HepG2 (cell line): ENCODE results near the gene FRMD4A. TPM values are rescaled to one million over a fixed set of nuclear protein-coding genes. Genes with fewer than 3 reads are reported as not detected.

Experiments
- ARID2 ChIP-seq: sonication (generic); formaldehyde crosslinking; IDR thresholded peaks from 2 replicates; pipeline ENCODE4 v1.8.1; 2022; ENCODE audit warnings: mild to moderate bottlenecking, missing genetic modification reagents, borderline replicate concordance
- HNF4G ChIP-seq, 2 experiments: sonication (generic) in 1 of 2; formaldehyde crosslinking in 1 of 2; IDR thresholded peaks; 2 replicates each; pipeline versions ENCODE4 v1.4.0 to v1.6.1; 2011 to 2020; ENCODE audit warnings: borderline replicate concordance in 2 of 2, low read depth in 2 of 2, mild to moderate bottlenecking in 2 of 2, low read length in 1 of 2, missing genetic modification reagents in 1 of 2, moderate library complexity in 1 of 2
- MAFG ChIP-seq: sonication (generic); formaldehyde crosslinking; IDR thresholded peaks from 2 replicates; pipeline ENCODE4 v1.5.1; 2020; ENCODE audit warnings: mild to moderate bottlenecking, missing genetic modification reagents
- MAFK ChIP-seq, 2 experiments: IDR thresholded peaks in 1 of 2; conservative IDR thresholded peaks in 1 of 2; 2 replicates each; pipeline ENCODE4 v1.6.1; 2011; ENCODE audit warnings: improper control_type of control experiment in 2 of 2, low read length in 2 of 2
- MEF2D ChIP-seq: sonication (generic); formaldehyde crosslinking; IDR thresholded peaks from 2 replicates; pipeline ENCODE4 v1.5.1; 2020; ENCODE audit warnings: mild to moderate bottlenecking, missing genetic modification reagents
- MIXL1 ChIP-seq: IDR thresholded peaks from 2 replicates; pipeline ENCODE4 v1.6.1; 2016
- NR2C2 ChIP-seq: sonication (generic); formaldehyde crosslinking; IDR thresholded peaks from 2 replicates; pipeline ENCODE4 v1.4.0; 2020; ENCODE audit warnings: missing genetic modification reagents, mild to moderate bottlenecking, moderate library complexity, borderline replicate concordance
- RCOR2 ChIP-seq: IDR thresholded peaks from 2 replicates; pipeline ENCODE4 v1.6.1; 2016; ENCODE audit warnings: missing biosample characterization, missing genetic modification reagents
- ZFP90 ChIP-seq: sonication (generic); formaldehyde crosslinking; IDR thresholded peaks from 2 replicates; pipeline ENCODE4 v1.8.0; 2022; ENCODE audit warnings: missing genetic modification reagents, mild to moderate bottlenecking, inconsistent platforms, borderline replicate concordance
- ZMYM3 ChIP-seq: sonication (generic); formaldehyde crosslinking; IDR thresholded peaks from 2 replicates; pipeline ENCODE4 v1.5.1; 2020; ENCODE audit warnings: mild to moderate bottlenecking, missing genetic modification reagents
- ZNF232 ChIP-seq: sonication (generic); formaldehyde crosslinking; IDR thresholded peaks from 2 replicates; pipeline ENCODE4 v1.4.0; 2020; ENCODE audit warnings: missing genetic modification reagents, borderline replicate concordance
- ZNF547 ChIP-seq: sonication (generic); formaldehyde crosslinking; IDR thresholded peaks from 2 replicates; pipeline ENCODE4 v1.5.1; 2020; ENCODE audit warnings: mild to moderate bottlenecking, missing genetic modification reagents
- ZNF713 ChIP-seq: sonication (generic); formaldehyde crosslinking; IDR thresholded peaks from 2 replicates; pipeline ENCODE4 v1.4.0; 2020; ENCODE audit warnings: mild to moderate bottlenecking, missing genetic modification reagents
- polyA plus RNA-seq, 8 experiments: library from polyadenylated mRNA; depleted of rRNA in 3 of 8; stranded (reverse) in 7 of 8; unstranded in 1 of 8; fragments of >200 nt; fragmentation: Illumina TruSeq in 4 of 8; extraction: Trizol in 4 of 8; gene quantifications; 2 replicates each; pipeline versions ENCODE4 v1.2.1 to v1.2.3, GENCODE V29; 2011 to 2016; ENCODE audit warnings: low read depth in 4 of 8, missing spikeins in 1 of 8, mixed read lengths in 1 of 8; ENCODE audit not compliant: insufficient read depth in 1 of 8
- total RNA-seq, 5 experiments: library from RNA; depleted of rRNA; stranded (reverse); fragments of >200 nt; fragmentation: Illumina TruSeq; extraction: Trizol; gene quantifications; 2 replicates each; pipeline ENCODE4 v1.2.3, GENCODE V29; 2016; ENCODE audit warnings: low read depth in 1 of 5
- TF ChIP-seq, protein P1 (sequence below): sonication (generic); formaldehyde crosslinking; IDR thresholded peaks from 2 replicates; pipeline ENCODE4 v1.5.0; 2020; ENCODE audit warnings: mild to moderate bottlenecking, missing genetic modification reagents, borderline replicate concordance
- TF ChIP-seq, protein P2 (sequence below): sonication (generic); formaldehyde crosslinking; IDR thresholded peaks from 2 replicates; pipeline ENCODE4 v1.4.0; 2020; ENCODE audit warnings: missing genetic modification reagents
- TF ChIP-seq, protein P3 (sequence below): sonication (generic); formaldehyde crosslinking; IDR thresholded peaks from 2 replicates; pipeline ENCODE4 v1.9.0; 2021; ENCODE audit warnings: missing genetic modification reagents, borderline replicate concordance

Gene FRMD4A
- total and polyA plus RNA-seq, 2 of the 13 experiments (the other 11 are each of a cell fraction or from before 2014, with no cell fraction given): 0.09 to 0.26 TPM

DNA sequence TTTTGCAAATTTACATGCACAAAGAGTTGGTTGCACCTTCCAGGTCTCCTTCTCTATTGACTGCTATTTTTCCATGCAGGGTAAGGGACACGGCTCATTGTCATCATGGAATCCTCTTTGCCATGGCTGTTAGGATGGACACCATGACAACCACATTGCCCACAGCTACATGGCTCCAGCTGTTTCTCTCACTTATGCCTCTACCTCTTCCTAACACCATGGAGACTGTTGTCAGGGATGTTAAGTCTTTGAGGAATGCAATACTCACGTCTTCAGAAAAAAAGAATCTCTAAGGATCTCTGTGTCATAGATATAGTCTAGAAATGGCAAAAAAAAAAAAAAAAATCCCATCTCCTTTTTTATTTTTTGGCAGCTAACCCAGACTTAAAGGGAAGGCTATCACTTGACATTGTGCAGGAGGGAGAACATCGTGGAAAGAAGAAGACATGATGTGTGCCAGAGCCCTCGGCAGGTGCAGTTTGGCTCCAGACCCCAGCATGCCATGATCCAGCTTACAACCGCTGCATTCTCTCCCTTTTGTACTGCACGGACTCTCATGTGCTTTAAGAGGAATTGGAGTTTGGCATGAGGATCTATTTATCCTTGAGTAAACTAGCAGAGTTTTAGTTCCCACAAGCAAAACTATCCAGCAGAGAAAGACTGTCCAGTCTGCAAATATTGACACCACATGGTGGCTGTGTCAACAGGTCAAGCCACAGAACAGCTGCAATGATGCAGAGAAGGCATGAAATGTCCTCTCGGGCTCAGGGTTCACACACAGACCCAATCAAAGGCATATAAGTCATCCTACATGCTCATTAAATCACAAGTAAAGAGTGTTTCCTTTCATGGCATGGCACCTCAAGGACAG, 70.8 kb downstream of the FRMD4A start (continued):
- TF ChIP-seq, protein P1, sequence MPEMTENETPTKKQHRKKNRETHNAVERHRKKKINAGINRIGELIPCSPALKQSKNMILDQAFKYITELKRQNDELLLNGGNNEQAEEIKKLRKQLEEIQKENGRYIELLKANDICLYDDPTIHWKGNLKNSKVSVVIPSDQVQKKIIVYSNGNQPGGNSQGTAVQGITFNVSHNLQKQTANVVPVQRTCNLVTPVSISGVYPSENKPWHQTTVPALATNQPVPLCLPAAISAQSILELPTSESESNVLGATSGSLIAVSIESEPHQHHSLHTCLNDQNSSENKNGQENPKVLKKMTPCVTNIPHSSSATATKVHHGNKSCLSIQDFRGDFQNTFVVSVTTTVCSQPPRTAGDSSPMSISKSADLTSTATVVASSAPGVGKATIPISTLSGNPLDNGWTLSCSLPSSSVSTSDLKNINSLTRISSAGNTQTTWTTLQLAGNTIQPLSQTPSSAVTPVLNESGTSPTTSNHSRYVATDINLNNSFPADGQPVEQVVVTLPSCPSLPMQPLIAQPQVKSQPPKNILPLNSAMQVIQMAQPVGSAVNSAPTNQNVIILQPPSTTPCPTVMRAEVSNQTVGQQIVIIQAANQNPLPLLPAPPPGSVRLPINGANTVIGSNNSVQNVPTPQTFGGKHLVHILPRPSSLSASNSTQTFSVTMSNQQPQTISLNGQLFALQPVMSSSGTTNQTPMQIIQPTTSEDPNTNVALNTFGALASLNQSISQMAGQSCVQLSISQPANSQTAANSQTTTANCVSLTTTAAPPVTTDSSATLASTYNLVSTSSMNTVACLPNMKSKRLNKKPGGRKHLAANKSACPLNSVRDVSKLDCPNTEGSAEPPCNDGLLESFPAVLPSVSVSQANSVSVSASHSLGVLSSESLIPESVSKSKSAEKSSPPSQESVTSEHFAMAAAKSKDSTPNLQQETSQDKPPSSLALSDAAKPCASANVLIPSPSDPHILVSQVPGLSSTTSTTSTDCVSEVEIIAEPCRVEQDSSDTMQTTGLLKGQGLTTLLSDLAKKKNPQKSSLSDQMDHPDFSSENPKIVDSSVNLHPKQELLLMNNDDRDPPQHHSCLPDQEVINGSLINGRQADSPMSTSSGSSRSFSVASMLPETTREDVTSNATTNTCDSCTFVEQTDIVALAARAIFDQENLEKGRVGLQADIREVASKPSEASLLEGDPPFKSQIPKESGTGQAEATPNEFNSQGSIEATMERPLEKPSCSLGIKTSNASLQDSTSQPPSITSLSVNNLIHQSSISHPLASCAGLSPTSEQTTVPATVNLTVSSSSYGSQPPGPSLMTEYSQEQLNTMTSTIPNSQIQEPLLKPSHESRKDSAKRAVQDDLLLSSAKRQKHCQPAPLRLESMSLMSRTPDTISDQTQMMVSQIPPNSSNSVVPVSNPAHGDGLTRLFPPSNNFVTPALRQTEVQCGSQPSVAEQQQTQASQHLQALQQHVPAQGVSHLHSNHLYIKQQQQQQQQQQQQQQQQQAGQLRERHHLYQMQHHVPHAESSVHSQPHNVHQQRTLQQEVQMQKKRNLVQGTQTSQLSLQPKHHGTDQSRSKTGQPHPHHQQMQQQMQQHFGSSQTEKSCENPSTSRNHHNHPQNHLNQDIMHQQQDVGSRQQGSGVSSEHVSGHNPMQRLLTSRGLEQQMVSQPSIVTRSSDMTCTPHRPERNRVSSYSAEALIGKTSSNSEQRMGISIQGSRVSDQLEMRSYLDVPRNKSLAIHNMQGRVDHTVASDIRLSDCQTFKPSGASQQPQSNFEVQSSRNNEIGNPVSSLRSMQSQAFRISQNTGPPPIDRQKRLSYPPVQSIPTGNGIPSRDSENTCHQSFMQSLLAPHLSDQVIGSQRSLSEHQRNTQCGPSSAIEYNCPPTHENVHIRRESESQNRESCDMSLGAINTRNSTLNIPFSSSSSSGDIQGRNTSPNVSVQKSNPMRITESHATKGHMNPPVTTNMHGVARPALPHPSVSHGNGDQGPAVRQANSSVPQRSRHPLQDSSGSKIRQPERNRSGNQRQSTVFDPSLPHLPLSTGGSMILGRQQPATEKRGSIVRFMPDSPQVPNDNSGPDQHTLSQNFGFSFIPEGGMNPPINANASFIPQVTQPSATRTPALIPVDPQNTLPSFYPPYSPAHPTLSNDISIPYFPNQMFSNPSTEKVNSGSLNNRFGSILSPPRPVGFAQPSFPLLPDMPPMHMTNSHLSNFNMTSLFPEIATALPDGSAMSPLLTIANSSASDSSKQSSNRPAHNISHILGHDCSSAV: no peak
- TF ChIP-seq MEF2D (CRISPR knock-in tag): 0 out of 2 replicates have a peak, but pooled peaks have one; percentile 59
- TF ChIP-seq ZMYM3 (CRISPR knock-in tag): 0 out of 2 replicates have a peak, but pooled peaks have one; percentile 36
- TF ChIP-seq ZNF547 (CRISPR knock-in tag): no peak
- TF ChIP-seq MAFG (CRISPR knock-in tag): no peak
- TF ChIP-seq, protein P2, sequence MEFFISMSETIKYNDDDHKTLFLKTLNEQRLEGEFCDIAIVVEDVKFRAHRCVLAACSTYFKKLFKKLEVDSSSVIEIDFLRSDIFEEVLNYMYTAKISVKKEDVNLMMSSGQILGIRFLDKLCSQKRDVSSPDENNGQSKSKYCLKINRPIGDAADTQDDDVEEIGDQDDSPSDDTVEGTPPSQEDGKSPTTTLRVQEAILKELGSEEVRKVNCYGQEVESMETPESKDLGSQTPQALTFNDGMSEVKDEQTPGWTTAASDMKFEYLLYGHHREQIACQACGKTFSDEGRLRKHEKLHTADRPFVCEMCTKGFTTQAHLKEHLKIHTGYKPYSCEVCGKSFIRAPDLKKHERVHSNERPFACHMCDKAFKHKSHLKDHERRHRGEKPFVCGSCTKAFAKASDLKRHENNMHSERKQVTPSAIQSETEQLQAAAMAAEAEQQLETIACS (CRISPR knock-in tag): no peak
- no peak for TF ChIP-seq ZNF232 (CRISPR knock-in tag)
- TF ChIP-seq MAFK (conservative IDR thresholded peaks at IDR 0.05 in 1 of 2, IDR thresholded peaks at IDR 0.05 in 1 of 2; ENCODE audit: low read length in 2 of 2): peak; percentile 51 to 65
- TF ChIP-seq ZNF713: no peak
- TF ChIP-seq MIXL1 (CRISPR knock-in tag): peak; percentile 81
- peak; percentile 40; the same call in 1 of the 2 replicates for TF ChIP-seq HNF4G (IDR thresholded peaks at IDR 0.05; ENCODE audit: borderline replicate concordance, low read depth, low read length)
- TF ChIP-seq HNF4G (CRISPR knock-in tag; IDR thresholded peaks at IDR 0.05; ENCODE audit: borderline replicate concordance, low read depth): no peak
- no peak for TF ChIP-seq NR2C2 (CRISPR knock-in tag)
- no peak for TF ChIP-seq ZFP90 (CRISPR knock-in tag)
- TF ChIP-seq, protein P3, sequence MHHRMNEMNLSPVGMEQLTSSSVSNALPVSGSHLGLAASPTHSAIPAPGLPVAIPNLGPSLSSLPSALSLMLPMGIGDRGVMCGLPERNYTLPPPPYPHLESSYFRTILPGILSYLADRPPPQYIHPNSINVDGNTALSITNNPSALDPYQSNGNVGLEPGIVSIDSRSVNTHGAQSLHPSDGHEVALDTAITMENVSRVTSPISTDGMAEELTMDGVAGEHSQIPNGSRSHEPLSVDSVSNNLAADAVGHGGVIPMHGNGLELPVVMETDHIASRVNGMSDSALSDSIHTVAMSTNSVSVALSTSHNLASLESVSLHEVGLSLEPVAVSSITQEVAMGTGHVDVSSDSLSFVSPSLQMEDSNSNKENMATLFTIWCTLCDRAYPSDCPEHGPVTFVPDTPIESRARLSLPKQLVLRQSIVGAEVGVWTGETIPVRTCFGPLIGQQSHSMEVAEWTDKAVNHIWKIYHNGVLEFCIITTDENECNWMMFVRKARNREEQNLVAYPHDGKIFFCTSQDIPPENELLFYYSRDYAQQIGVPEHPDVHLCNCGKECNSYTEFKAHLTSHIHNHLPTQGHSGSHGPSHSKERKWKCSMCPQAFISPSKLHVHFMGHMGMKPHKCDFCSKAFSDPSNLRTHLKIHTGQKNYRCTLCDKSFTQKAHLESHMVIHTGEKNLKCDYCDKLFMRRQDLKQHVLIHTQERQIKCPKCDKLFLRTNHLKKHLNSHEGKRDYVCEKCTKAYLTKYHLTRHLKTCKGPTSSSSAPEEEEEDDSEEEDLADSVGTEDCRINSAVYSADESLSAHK (CRISPR knock-in tag): no peak
- no peak for TF ChIP-seq ARID2 (CRISPR knock-in tag)
- no peak for TF ChIP-seq RCOR2 (CRISPR knock-in tag)
